NB4 (cell line): Measurements from ENCODE around the gene NOP56.
"Not testable (repeated sequence)": the region's sequence is repeated elsewhere in the genome, so short reads cannot be mapped to it uniquely, and the experiment has no call there.

Experiments
- DNase-seq: peaks from one replicate; pipeline ENCODE4 v3.0.0; 2010; ENCODE audit warnings: low read depth
- H3K4me3 ChIP-seq: one replicate; pipeline ENCODE4 v1.5.1; 2011; ENCODE audit warnings: mild to moderate bottlenecking, low read depth, low read length, moderate library complexity
- CTCF ChIP-seq: IDR thresholded peaks from one replicate; pipeline ENCODE4 v1.5.1; 2012; ENCODE audit warnings: low read depth, low read length
- MAX ChIP-seq: IDR thresholded peaks from 2 replicates; pipeline ENCODE4 v1.6.1; 2011; ENCODE audit warnings: low read depth, low read length
- MYC ChIP-seq: IDR thresholded peaks from 2 replicates; pipeline ENCODE4 v1.6.1; 2011; ENCODE audit warnings: low read depth, low read length
- POLR2A ChIP-seq: IDR thresholded peaks from 2 replicates; pipeline ENCODE4 v1.6.1; 2011; ENCODE audit warnings: mild to moderate bottlenecking; ENCODE audit not compliant: insufficient read length; ENCODE audit errors: extremely low read depth

The NOP56 gene

GRCh38 chr20:2663887-2664719 lies 11.7 kb downstream of the NOP56 start, which contains the start of gene IDH3B:
IDH3B (minus strand) TSS chr20:2664216; CDS start chr20:2664188, 28 bp downstream.
- TF ChIP-seq MAX (peak; percentile 83), POLR2A (peak; percentile 90), CTCF (no peak), MYC (peak; percentile 86)
- peak within 1 kb of the TSS; percentile 98 for H3K4me3 ChIP-seq
- DNase-seq = peak; percentile 97

GRCh38 chr20:2671977-2672376 lies 19.5 kb downstream of the NOP56 start:
- peak; percentile 84 for DNase-seq
- no peak overlapping the region for H3K4me3 ChIP-seq
- TF ChIP-seq POLR2A = no peak
- peak; percentile 74 for TF ChIP-seq CTCF

- no peak overlapping the region for H3K4me3 ChIP-seq
- no peak for TF ChIP-seq CTCF
- no peak for TF ChIP-seq MAX
- no peak for TF ChIP-seq POLR2A
- no peak for TF ChIP-seq MYC
- no peak for DNase-seq
These were observed 20.0 kb downstream of the NOP56 start for GRCh38 chr20:2672446-2672845.

- no peak overlapping the region for H3K4me3 ChIP-seq
- no peak for TF ChIP-seq MAX
- no peak for TF ChIP-seq CTCF
- TF ChIP-seq MYC = no peak
- no peak for TF ChIP-seq POLR2A
- no peak for DNase-seq
These were observed 21.0 kb downstream of the NOP56 start for GRCh38 chr20:2673453-2673852.

GRCh38 chr20:2680046-2680445 lies 27.6 kb downstream of the NOP56 start:
- no peak overlapping the region for H3K4me3 ChIP-seq
- DNase-seq = peak; percentile 65

GRCh38 chr20:2682040-2682439 lies 29.6 kb downstream of the NOP56 start:
- not testable (repeated sequence) for H3K4me3 ChIP-seq, DNase-seq

More at GRCh38 chr20:2680046-2680445, 27.6 kb downstream of the NOP56 start:
- TF ChIP-seq MAX (0 out of 2 replicates have a peak, but pooled peaks have one; percentile 7), CTCF (no peak), MYC (0 out of 2 replicates have a peak, but pooled peaks have one; percentile 27), POLR2A (no peak)
